GM10847 (cell line): Measurements from ENCODE around the gene TRPM2.

Experiments used
- POLR2A ChIP-seq: IDR thresholded peaks from 2 replicates; pipeline ENCODE4 v1.6.1; 2011; ENCODE audit not compliant: insufficient read length; ENCODE audit errors: extremely low read depth

TRPM2 gene

GRCh38 chr21:44354775-44355771 is 1.7 kb downstream of the TRPM2 start:
- no peak for TF ChIP-seq POLR2A

- TF ChIP-seq POLR2A, result no peak
Observed at GRCh38 chr21:44356160-44356559, 2.7 kb downstream of the TRPM2 start.

- no peak for TF ChIP-seq POLR2A
Observed at GRCh38 chr21:44356636-44357035, 3.2 kb downstream of the TRPM2 start.

- no peak for TF ChIP-seq POLR2A
Observed at GRCh38 chr21:44357064-44357837, 3.8 kb downstream of the TRPM2 start.

GRCh38 chr21:44359396-44359795 is 6.0 kb downstream of the TRPM2 start:
- TF ChIP-seq POLR2A, result no peak

- TF ChIP-seq POLR2A, result no peak
Observed at GRCh38 chr21:44360159-44360558, 6.7 kb downstream of the TRPM2 start.

GRCh38 chr21:44363278-44363677 is 9.9 kb downstream of the TRPM2 start:
- TF ChIP-seq POLR2A, result no peak

- TF ChIP-seq POLR2A, result no peak
Observed at GRCh38 chr21:44364151-44365053, 11.0 kb downstream of the TRPM2 start.

- TF ChIP-seq POLR2A, result no peak
Observed at GRCh38 chr21:44365251-44365966, 12.0 kb downstream of the TRPM2 start.

- TF ChIP-seq POLR2A, result no peak
Observed at GRCh38 chr21:44365967-44366585, 12.7 kb downstream of the TRPM2 start.

- no peak for TF ChIP-seq POLR2A
Observed at GRCh38 chr21:44366586-44367211, 13.3 kb downstream of the TRPM2 start.

GRCh38 chr21:44368711-44369446 is 15.5 kb downstream of the TRPM2 start:
- TF ChIP-seq POLR2A, result no peak
